Renal pelvis (tissue), 12 donors: ENCODE results near the gene NIT2. TPM values are rescaled to one million over a fixed set of nuclear protein-coding genes. Genes with fewer than 3 reads are reported as not detected.
"Not testable (repeated sequence)": the region's sequence is repeated elsewhere in the genome, so short reads cannot be mapped to it uniquely, and the experiment has no call there.

Experiments
- DNase-seq: peaks from one replicate; pipeline ENCODE4 v3.0.0-alpha.2; 2013
- long read RNA-seq, 16 experiments: transcript quantifications; one replicate each; lab custom pipeline, GENCODE V29; 2026
- polyA plus RNA-seq, 3 donors: library from polyadenylated mRNA; unstranded; fragments of 120-200 nt; gene quantifications; one replicate each; pipeline ENCODE4 v1.2.1, GENCODE V29; 2013; ENCODE audit not compliant: insufficient read length in 3 of 3

Gene NIT2, protein sequence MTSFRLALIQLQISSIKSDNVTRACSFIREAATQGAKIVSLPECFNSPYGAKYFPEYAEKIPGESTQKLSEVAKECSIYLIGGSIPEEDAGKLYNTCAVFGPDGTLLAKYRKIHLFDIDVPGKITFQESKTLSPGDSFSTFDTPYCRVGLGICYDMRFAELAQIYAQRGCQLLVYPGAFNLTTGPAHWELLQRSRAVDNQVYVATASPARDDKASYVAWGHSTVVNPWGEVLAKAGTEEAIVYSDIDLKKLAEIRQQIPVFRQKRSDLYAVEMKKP
- 100 to 1,000 TPM; 114 to 122 (median 121) TPM for polyA plus RNA-seq
- long read RNA-seq, donor 1, full-length matches to known transcripts = 49 of 129 reads
- long read RNA-seq, donor 1, partial matches to known transcripts = 56 of 129 reads
- long read RNA-seq, donor 1, other reads (novel, unspliced or antisense) = 24 of 129 reads
- long read RNA-seq, donor 2, full-length matches to known transcripts = 53 of 128 reads
- long read RNA-seq, donor 2, partial matches to known transcripts = 75 of 128 reads
- long read RNA-seq, donor 2, other reads (novel, unspliced or antisense) = 0 of 128 reads
- long read RNA-seq, donor 3, full-length matches to known transcripts = 42 of 67 reads
- long read RNA-seq, donor 3, partial matches to known transcripts = 25 of 67 reads
- long read RNA-seq, donor 3, other reads (novel, unspliced or antisense) = 0 of 67 reads
- long read RNA-seq, donor 4, full-length matches to known transcripts = 54 of 128 reads
- long read RNA-seq, donor 4, partial matches to known transcripts = 64 of 128 reads
- long read RNA-seq, donor 4, other reads (novel, unspliced or antisense) = 10 of 128 reads
- long read RNA-seq, donor 5, full-length matches to known transcripts = 28 of 42 reads
- long read RNA-seq, donor 5, partial matches to known transcripts = 14 of 42 reads
- long read RNA-seq, donor 5, other reads (novel, unspliced or antisense) = 0 of 42 reads
- long read RNA-seq, donor 6, full-length matches to known transcripts = 37 of 114 reads
- long read RNA-seq, donor 6, partial matches to known transcripts = 64 of 114 reads
- long read RNA-seq, donor 6, other reads (novel, unspliced or antisense) = 13 of 114 reads
- long read RNA-seq, donor 7, full-length matches to known transcripts = 55 of 102 reads
- long read RNA-seq, donor 7, partial matches to known transcripts = 47 of 102 reads
- long read RNA-seq, donor 7, other reads (novel, unspliced or antisense) = 0 of 102 reads
- long read RNA-seq, donor 8, full-length matches to known transcripts = 8 of 8 reads
- long read RNA-seq, donor 8, partial matches to known transcripts = 0 of 8 reads
- long read RNA-seq, donor 8, other reads (novel, unspliced or antisense) = 0 of 8 reads
- long read RNA-seq, donor 9, full-length matches to known transcripts = 51 of 140 reads
- long read RNA-seq, donor 9, partial matches to known transcripts = 72 of 140 reads
- long read RNA-seq, donor 9, other reads (novel, unspliced or antisense) = 17 of 140 reads
- long read RNA-seq, donor 10, full-length matches to known transcripts = 47 of 114 reads
- long read RNA-seq, donor 10, partial matches to known transcripts = 57 of 114 reads
- long read RNA-seq, donor 10, other reads (novel, unspliced or antisense) = 10 of 114 reads
- long read RNA-seq, donor 11, full-length matches to known transcripts = 32 of 97 reads
- long read RNA-seq, donor 11, partial matches to known transcripts = 53 of 97 reads
- long read RNA-seq, donor 11, other reads (novel, unspliced or antisense) = 12 of 97 reads
- long read RNA-seq, donor 12, full-length matches to known transcripts = 52 of 144 reads
- long read RNA-seq, donor 12, partial matches to known transcripts = 77 of 144 reads
- long read RNA-seq, donor 12, other reads (novel, unspliced or antisense) = 15 of 144 reads
- long read RNA-seq, donor 13, full-length matches to known transcripts = 14 of 32 reads
- long read RNA-seq, donor 13, partial matches to known transcripts = 18 of 32 reads
- long read RNA-seq, donor 13, other reads (novel, unspliced or antisense) = 0 of 32 reads
- long read RNA-seq, donor 14 = 0 reads
- long read RNA-seq, donor 15, full-length matches to known transcripts = 56 of 137 reads
- long read RNA-seq, donor 15, partial matches to known transcripts = 64 of 137 reads
- long read RNA-seq, donor 15, other reads (novel, unspliced or antisense) = 17 of 137 reads
- long read RNA-seq, donor 16, full-length matches to known transcripts = 48 of 151 reads
- long read RNA-seq, donor 16, partial matches to known transcripts = 91 of 151 reads
- long read RNA-seq, donor 16, other reads (novel, unspliced or antisense) = 12 of 151 reads

DNA sequence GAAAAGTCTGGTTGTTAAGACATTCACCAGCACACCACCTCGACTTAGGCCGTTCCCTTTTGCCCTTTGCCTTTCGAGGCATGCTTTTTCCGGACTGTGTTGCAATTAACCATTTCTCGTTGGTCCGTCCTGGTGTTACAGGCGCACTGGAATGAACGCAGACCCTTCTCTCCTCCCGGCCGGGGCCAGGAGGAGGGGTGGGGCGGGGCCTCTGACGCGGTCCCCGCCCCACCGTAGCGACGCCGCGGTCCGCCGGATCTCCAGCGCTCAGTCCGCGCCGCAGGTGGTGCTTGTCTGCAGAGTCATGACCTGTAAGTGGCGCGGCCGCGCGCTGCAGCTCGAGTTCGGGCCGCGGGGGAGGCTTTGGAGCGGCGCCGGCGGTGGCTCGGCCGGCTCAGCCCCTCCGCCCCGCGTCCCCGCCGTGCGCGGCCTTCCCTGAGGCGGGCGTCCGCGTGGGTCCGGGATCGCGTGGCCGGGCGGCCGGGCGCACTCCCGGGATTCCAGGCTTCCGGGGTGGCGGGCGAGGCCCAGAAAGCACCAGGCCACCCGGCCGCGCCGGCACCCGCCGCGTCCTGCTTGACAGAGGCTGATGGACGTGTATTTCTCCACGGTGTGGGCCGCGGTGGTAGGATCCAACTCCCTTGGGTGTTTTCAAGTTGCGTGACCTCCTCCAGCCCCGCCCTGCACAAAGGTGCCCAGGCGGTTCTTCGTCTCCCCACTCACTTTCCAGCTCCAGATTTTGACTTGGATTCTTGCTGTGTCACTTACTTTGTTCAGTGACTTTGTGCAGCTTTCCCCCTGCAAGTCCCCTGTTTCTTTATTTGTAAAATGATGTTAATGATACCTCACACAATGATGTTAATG, at the start of gene NIT2:
NIT2 (plus strand) TSS at position 270 of the 864 bp plus-strand sequence; CDS start at position 305, 35 bp downstream.
- peak; percentile 86 for DNase-seq

DNA sequence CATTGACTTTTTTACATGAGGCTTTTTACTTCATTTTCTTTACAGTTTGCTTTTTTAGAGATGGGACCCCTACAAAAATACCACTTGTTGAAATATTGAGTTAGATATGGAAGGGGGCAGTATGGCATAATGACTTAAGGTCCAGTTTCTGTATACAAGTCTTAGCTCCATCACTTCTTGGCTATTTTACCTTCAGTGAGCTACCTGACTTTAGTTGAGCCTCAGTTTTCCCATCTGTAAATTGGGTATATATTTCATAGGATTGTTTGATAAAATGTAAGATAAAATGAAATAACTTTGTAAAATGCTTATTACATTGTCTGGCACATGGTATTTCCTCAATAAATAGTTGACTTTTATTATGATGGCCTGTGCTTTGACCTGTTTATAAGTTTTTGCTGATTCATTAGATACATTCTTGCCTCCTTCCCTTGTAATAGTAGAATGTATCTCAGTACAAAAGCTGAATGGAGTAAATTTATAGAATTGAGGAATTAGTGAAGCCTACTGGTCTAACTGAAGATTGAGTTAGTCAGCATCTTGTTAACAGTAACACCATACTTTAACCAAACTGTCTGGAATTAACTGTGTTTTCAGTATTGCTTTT, 46.2 kb upstream of the NIT2 start:
- no peak for DNase-seq

DNA sequence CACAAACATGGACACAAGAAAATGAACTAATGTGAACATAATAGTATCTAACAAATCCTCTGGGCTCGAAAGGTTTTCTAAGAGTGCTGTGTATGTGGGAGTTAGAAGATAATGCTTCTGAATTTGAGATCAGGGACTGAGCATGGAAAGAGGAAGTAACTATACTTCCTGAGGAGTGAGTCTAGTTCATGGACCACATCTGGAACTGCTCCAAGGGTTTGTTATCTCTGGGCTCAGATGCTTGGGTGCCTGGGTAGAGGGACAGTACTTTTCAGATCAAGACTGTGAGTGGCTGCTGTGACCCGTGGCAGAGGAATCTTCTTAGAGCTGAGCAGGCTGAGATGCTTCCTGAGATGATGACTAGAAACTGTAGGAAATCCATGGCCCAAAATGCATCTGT, 45.2 kb upstream of the NIT2 start:
- DNase-seq = no peak

DNA sequence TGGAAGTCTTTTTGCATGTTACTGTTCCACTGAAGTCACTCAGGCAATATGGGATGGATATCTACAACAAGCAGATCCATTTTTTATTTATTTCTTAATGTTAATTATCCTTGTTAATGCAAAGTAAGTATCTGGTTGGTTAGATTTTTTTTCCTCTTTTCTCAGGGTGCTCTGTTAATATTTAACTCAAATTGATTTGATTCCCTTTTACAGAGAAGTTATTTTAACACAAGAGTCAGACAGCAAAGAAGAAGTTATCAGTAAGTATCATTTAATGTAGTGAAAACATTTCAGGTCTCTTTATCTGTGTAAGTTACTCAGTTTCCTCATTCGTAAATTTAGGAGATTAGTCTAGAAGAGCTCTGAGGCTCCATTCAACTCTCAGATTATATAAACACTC, 39.5 kb upstream of the NIT2 start:
- no peak for DNase-seq

DNA sequence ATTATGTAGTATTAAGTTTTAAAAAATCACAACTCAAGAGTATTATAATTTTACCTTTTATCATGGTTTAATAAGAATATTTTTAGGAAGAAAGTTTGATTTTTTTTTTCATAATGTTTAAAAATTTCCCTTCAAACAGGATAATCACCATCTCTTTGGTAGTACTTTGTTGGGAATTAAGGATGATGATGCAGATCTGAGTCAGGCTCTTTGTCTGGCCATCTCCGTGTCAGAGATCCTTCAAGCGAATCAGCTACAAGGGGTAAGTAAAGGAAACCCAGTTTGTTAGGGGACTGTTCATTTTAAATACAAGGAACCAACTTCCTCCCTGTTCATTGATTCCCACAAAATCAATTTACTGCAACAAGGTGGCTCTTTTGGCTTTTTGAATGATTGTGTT, 36.8 kb upstream of the NIT2 start:
- no peak for DNase-seq

DNA sequence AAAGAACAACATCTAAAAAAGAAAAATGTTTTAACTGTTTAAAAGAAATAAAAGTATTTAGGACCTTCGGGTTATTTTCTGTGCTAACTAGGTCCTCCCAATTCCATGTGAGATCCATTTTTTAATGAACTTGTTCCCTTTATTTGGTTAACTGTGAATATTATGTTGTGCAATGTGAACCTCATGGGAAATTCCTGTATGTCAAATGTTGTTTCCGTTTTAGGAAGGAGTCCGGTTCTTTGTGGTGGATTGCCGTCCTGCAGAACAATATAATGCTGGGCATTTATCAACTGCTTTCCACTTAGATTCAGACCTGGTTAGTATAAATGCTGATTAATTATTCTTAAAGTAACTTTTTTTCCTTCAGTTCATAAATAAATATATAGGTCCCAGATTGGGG, 35.5 kb upstream of the NIT2 start:
- DNase-seq = no peak

DNA sequence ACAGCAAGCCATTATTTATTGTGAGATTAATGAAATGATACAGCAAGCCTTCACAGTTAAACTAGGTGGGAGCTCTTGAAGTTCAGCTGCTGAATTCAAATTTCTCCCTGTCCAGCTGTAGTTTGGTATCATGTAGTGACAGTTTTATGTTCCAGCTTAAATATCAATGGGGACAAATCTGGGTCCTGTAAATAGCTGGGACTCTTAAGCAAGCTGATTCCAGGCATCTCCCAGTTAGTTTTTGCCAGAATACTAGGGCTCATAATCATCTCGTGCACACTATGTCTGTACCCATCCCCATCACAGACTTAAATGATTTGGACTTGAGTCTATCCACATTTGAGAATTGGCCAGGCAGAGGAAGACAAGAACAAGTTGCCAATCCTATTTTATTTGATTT, 27.9 kb upstream of the NIT2 start:
- no peak for DNase-seq

DNA sequence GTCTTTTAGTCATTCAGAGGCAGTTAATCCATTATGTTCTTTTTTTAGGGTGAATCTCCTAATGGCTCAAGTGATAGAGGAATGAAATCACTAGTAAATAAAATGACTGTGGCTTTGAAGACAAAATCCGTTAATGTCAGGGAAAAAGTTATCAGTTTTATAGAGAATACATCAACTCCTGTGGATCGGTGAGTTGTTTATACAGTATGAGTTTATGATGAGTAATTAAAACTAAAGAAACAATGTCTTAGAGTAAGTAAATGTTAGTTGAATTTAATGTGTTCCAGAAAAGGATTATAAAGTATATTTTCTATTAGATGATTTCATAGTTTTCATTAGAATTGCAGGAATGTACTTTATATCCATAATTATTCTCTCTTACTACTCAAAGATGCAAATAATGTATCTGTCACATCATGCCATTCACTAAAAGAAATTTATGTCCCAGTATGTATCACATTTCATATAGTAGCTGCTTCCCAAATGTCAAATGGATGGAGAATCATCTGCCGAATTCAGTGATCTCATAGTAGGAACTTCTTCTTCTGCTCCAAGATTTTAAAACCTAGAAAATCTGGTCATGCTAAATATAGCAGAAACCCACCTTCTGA, 24.1 kb upstream of the NIT2 start:
- no peak for DNase-seq

DNA sequence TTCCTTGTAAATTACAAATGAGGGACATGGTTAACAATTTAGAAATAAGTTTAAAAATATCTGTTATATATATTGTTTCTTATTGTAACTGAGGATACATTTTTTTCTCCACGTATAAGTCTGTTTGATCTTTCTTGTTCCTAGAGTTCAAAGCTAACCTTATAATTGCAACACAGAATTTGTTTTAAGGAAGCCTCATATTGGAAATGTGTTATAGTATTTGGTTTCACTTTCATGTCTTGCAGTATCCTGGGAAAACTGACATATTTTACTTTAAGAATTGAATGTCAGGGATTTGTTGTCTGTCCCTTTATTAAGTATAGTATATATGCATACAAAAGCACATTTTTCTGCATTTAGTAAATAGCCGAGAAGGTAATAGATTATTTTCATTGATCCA, 23.5 kb upstream of the NIT2 start:
- DNase-seq = no peak

DNA sequence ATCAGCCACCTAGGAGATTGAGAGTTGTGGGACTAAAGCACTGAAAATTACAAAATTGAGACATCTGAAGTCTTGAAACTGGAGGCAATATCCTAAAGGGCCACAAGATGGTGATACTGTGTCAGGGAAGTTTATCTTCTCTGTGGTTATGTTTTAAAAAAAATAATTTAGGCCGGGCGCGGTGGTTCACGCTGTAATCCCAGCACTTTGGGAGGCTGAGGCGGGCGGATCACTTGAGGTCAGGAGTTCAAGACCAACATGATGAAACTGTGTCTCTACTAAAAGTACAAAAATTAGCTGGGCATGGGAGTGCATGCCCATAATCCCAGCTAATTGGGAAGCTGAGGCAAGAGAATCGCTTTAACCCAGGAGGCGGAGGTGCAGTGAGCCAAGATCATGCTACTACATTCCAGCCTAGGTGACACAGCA, 17.9 kb upstream of the NIT2 start:
- DNase-seq = peak; percentile 24

DNA sequence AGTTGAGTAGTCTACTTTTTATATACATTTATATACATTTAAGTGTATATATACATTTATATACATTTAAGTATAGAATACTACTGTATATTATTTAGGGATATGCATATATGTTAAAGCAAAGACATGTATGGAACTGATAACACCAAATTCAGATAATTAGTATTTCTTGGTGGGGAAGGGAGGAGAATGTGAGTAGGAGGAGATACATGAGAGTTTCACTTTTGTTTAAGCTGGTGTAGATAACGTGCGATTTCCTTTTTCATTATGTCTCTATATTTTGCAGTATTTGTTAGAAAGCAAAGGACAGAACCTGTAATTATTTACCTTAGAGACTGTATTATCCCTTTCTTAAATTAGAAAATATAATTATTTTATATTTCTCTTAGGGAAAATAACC, 16.6 kb upstream of the NIT2 start:
- DNase-seq = no peak

DNA sequence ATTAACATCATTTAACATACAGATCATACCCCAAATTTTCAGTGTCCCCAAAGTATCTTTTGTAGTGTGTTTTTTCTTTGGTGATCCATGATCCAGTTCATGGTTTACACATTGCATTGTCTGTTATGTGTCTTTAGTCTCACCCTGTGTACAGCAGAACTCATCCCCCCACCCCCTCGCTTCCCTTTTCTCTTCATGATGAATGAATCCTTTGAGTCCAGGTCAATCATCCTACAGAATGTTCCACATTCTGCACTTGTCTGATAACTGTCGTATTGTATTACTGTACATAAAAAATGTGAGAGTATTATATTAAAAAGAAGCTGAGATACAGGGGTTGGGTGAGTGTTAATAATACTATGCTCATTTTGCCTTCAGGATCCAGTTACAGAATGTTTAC, 14.6 kb upstream of the NIT2 start:
- no peak for DNase-seq

DNA sequence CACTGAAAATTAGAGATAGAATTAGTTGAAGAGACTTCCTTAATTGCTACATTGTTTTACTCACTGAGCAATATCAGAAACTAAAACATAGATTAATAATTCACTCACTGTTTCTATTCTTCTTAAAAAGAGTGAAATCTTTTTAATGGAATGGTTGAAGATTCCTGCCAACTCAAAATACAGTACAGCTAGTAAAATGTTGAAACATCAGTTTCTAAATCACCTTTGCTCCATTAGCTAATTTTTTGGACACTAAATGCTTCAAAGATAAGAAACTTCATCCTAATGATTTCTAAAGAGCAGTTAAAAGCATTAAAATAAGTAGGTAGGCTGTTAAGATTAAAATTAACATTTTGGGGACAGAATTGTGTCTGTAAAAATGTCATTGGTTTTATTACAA, 10.5 kb upstream of the NIT2 start:
- no peak for DNase-seq

DNA sequence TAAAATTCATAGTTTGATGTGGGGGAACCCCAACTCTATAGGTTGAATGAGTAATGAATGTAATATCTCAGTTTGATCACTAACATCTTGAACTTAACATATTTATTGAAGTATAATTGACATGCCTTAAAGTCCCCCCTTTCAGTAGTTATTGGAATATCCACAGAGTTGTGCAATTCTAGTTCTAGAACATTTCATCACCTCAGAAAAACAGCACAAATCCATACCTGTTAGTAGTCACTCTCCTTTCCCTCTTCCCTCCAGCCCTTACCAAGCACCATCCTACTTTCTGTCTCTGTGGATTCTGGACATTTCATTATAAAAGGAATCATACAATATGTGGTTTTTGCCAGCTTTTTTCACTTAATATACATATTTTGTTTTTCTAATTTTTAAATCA, 8.7 kb upstream of the NIT2 start:
- DNase-seq = no peak

DNA sequence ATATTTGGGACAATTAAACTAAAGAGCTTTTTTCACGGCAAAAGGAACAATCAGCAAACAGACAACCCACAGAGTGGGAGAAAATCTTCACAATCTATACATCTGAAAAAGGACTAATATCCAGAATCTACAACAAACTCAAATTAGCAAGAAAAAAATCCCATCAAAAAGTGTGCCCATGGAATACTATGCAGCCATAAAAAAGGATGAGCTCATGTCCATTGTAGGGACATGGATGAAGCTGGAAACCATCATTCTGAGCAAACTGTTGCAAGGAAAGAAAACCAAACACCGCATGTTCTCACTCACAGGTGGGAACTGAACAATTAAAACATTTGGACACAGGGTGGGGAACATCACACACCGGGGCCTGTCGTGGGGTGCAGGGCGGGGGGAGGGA, 7.2 kb upstream of the NIT2 start:
- DNase-seq = not testable (repeated sequence)

DNA sequence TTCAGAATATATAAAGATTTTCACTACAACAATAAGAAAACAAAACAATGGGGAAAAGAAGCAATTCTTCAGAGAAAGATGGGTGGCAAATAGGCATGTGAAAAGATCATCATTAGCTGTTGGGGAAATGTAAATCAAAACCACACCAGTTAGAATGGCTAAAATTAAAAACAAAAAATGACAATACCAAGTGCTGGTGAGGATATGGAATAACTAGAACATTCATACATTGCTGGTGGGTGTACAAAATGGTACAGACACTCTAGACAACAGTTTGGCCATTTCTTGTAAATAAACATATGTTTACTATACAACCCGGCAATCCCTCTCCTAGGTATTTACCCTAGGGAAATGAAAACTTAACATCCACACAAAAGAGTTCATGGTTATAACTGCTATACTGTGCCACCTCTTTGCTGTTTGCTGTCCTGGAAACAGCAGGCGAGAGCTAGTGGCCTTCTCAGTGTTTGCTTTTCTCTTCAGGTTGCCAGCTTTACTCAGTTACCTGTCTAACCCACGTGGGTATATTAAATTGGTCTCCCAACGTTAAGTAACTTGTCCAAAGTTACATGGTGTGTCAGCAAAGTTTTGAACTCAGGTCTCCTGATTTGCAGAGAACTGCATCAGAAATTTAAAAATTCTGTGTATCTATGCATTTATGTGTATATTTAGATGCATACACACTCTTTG, 4.6 kb upstream of the NIT2 start:
- DNase-seq = no peak

DNA sequence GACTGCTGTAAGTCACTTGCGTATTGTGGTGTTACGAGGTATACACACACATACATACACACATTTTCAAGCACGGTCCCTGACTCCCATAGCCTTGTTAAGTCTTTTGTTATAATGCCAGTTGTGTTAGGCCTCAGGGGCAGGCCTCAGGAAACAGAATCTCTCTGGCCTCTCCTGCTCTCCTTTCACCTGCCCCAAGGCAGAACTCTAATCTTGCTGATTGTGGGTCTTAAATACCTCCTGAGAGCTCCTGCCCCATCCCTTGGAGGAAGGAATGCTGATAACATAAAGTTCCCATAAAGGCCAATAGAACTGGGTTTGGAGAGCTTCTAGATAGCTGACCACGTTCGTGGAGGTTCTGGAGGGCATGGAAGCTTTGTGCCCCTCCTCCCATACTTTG, 3.9 kb upstream of the NIT2 start:
- no peak for DNase-seq
